GM18520 (cell line): Measurements from ENCODE around the gene KCNK5.

Experiments
- ATAC-seq: cut with Tn5 transposase; IDR thresholded peaks from one replicate; pipeline ENCODE4 v1.9.1; 2021; ENCODE audit not compliant: unreplicated experiment

Gene KCNK5

GRCh38 chr6:39178235-39178634 is 51.0 kb downstream of the KCNK5 start:
- ATAC-seq = no peak

GRCh38 chr6:39177130-39177529 is 52.1 kb downstream of the KCNK5 start:
- ATAC-seq = no peak

- no peak for ATAC-seq
These were observed 56.0 kb downstream of the KCNK5 start for GRCh38 chr6:39173270-39173669.

GRCh38 chr6:39172377-39172757 is 56.9 kb downstream of the KCNK5 start:
- no peak for ATAC-seq

- ATAC-seq = no peak
These were observed 57.5 kb downstream of the KCNK5 start for GRCh38 chr6:39171489-39172376.

GRCh38 chr6:39170860-39171259 is 58.4 kb downstream of the KCNK5 start:
- no peak for ATAC-seq

- ATAC-seq = no peak
These were observed 58.9 kb downstream of the KCNK5 start for GRCh38 chr6:39170389-39170788.

GRCh38 chr6:39169448-39170344 is 59.6 kb downstream of the KCNK5 start:
- no peak for ATAC-seq

- no peak for ATAC-seq
These were observed 61.2 kb downstream of the KCNK5 start for GRCh38 chr6:39167866-39168625.

- ATAC-seq = no peak
These were observed 62.0 kb downstream of the KCNK5 start for GRCh38 chr6:39167321-39167720.

- no peak for ATAC-seq
These were observed 62.4 kb downstream of the KCNK5 start for GRCh38 chr6:39166912-39167290.

- no peak for ATAC-seq
These were observed 62.9 kb downstream of the KCNK5 start for GRCh38 chr6:39166189-39166911.

- no peak for ATAC-seq
These were observed 71.8 kb downstream of the KCNK5 start for GRCh38 chr6:39157511-39157910.

- ATAC-seq = no peak
These were observed 72.5 kb downstream of the KCNK5 start for GRCh38 chr6:39156801-39157200.

GRCh38 chr6:39154705-39155104 is 74.6 kb downstream of the KCNK5 start:
- no peak for ATAC-seq

- ATAC-seq = no peak
These were observed 75.4 kb downstream of the KCNK5 start for GRCh38 chr6:39153766-39154397.

GRCh38 chr6:39152262-39152661 is 77.0 kb downstream of the KCNK5 start:
- ATAC-seq = no peak

GRCh38 chr6:39151211-39151610 is 78.1 kb downstream of the KCNK5 start:
- no peak for ATAC-seq

- ATAC-seq = no peak
These were observed 84.6 kb downstream of the KCNK5 start for GRCh38 chr6:39144481-39145173.
